Memory B cell (primary cell): ENCODE results near the gene LGALS16.
"Not testable (repeated sequence)": the region's sequence is repeated elsewhere in the genome, so short reads cannot be mapped to it uniquely, and the experiment has no call there.

Experiments used
- ATAC-seq: fragments of 150-1000 bp; cut with Tn5 transposase; 2 replicates; pipeline ENCODE4 v1.10.0; 2021; ENCODE audit warnings: low read depth, mild to moderate bottlenecking, moderate library complexity
- DNase-seq, 2 donors: peaks; one replicate each; pipeline ENCODE4 v3.0.0; 2022; ENCODE audit warnings: low spot score in 2 of 2
- H3K27ac Mint-ChIP-seq: one replicate; pipeline ENCODE4 v1.8.0; 2022; ENCODE audit warnings: mild to moderate bottlenecking, moderate library complexity, mixed read lengths
- H3K27me3 Mint-ChIP-seq: one replicate; pipeline ENCODE4 v1.8.0; 2022; ENCODE audit warnings: mixed read lengths
- H3K36me3 Mint-ChIP-seq: one replicate; pipeline ENCODE4 v1.8.0; 2022; ENCODE audit warnings: mild to moderate bottlenecking, mixed read lengths
- H3K4me1 Mint-ChIP-seq: one replicate; pipeline ENCODE4 v1.8.0; 2022; ENCODE audit warnings: mixed read lengths
- H3K4me3 Mint-ChIP-seq: one replicate; pipeline ENCODE4 v1.8.0; 2022; ENCODE audit warnings: mild to moderate bottlenecking, moderate library complexity, mixed read lengths
- H3K9me3 Mint-ChIP-seq: one replicate; pipeline ENCODE4 v1.8.0; 2022; ENCODE audit warnings: mixed read lengths

The LGALS16 gene

GRCh38 chr19:39660661-39661060 is 4.9 kb downstream of the LGALS16 start:
- peaks cover 26% of the 10 kb centered on the region for H3K27me3 Mint-ChIP-seq

DNA sequence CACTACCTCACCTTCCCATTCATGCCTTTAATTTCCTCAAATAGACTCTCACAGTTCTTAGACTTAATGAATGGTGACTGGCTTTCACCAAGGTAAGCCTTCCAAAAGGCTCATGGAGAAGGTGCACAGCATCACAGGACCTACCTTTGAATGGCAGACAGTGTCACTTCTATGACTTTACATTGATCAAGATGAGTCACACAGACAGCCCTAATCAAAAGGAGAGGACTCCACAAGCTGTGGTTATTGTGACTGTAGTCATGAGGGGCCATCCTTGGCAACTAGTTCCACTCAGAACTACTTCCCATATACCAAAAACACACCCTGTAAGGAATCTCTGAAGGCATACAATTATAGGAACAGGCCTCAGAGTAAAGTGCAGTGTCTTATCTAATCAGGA is 5.9 kb downstream of the LGALS16 start:
- Mint-ChIP-seq H3K4me1 (no peaks in the 10 kb centered on the region), H3K27ac (no peak overlapping the region), H3K9me3 (peaks cover 6% of the 10 kb centered on the region), H3K36me3 (peaks cover 2% of the 10 kb centered on the region), H3K27me3 (peaks cover 24% of the 10 kb centered on the region), H3K4me3 (no peak overlapping the region)
- DNase-seq: no peak
- no peak for ATAC-seq

More at GRCh38 chr19:39660661-39661060, 4.9 kb downstream of the LGALS16 start:
- DNase-seq (no peak), ATAC-seq (no peak)
- peaks cover 4% of the 10 kb centered on the region for H3K9me3 Mint-ChIP-seq
- no peaks in the 10 kb centered on the region for H3K4me1 Mint-ChIP-seq
- H3K4me3 Mint-ChIP-seq: no peak overlapping the region
- no peak overlapping the region for H3K27ac Mint-ChIP-seq
- peaks cover under 1% of the 10 kb centered on the region for H3K36me3 Mint-ChIP-seq

DNA sequence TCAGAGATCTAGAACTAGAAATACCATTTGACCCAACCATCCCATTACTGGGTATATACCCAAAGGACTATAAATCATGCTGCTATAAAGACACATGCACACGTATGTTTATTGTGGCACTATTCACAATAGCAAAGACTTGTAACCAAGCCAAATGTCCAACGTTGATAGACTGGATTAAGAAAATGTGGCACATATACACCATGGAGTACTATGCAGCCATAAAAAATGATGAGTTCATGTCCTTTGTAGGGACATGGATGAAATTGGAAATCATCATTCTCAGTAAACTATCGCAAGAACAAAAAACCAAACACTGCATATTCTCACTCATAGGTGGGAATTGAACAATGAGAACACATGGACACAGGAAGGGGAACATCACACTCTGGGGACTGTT is 14.1 kb downstream of the LGALS16 start:
- H3K4me1 Mint-ChIP-seq, H3K4me3 Mint-ChIP-seq, H3K27me3 Mint-ChIP-seq, H3K9me3 Mint-ChIP-seq, H3K27ac Mint-ChIP-seq, DNase-seq, ATAC-seq, H3K36me3 Mint-ChIP-seq: not testable (repeated sequence)

GRCh38 chr19:39670998-39671397 is 15.3 kb downstream of the LGALS16 start:
- Mint-ChIP-seq H3K27me3 (peaks cover 7% of the 10 kb centered on the region), H3K27ac (no peak overlapping the region), H3K4me1 (peaks cover 4% of the 10 kb centered on the region), H3K9me3 (peaks cover 1% of the 10 kb centered on the region), H3K36me3 (no peaks in the 10 kb centered on the region), H3K4me3 (no peak overlapping the region)
- ATAC-seq: no peak
- DNase-seq: no peak

- H3K9me3 Mint-ChIP-seq: no peaks in the 10 kb centered on the region
- peaks cover 4% of the 10 kb centered on the region for H3K27me3 Mint-ChIP-seq
- no peak overlapping the region for H3K4me3 Mint-ChIP-seq
- DNase-seq (peak; percentile 51 to 63), ATAC-seq (peak; percentile 95)
- no peaks in the 10 kb centered on the region for H3K36me3 Mint-ChIP-seq
- no peak overlapping the region for H3K27ac Mint-ChIP-seq
- H3K4me1 Mint-ChIP-seq: peaks cover 4% of the 10 kb centered on the region
Measured at GRCh38 chr19:39671739-39672363, 16.1 kb downstream of the LGALS16 start.

DNA sequence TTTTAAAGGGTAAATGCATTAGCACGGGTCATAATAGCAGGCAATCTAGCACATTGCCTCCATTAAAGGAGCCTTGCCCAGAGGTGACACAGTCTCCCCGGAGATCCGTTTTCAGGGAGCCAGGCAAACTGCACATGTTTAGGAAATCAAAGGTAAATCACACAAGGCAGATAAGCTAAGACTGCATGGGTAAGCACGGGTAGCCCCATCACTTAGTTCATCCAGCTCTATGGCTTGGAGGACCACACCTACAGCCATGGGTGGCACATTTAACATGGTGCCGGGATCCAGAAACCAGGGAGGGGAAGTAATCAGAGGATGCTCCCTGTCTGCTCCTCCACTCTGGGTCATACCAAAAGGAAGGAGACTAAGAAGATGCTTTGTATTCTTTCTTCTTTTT is 16.8 kb downstream of the LGALS16 start:
- no peak overlapping the region for H3K4me3 Mint-ChIP-seq
- ATAC-seq (no peak), DNase-seq (no peak)
- peaks cover 4% of the 10 kb centered on the region for H3K4me1 Mint-ChIP-seq
- no peaks in the 10 kb centered on the region for H3K36me3 Mint-ChIP-seq
- H3K27me3 Mint-ChIP-seq: peaks cover 3% of the 10 kb centered on the region
- no peaks in the 10 kb centered on the region for H3K9me3 Mint-ChIP-seq
- no peak overlapping the region for H3K27ac Mint-ChIP-seq

DNA sequence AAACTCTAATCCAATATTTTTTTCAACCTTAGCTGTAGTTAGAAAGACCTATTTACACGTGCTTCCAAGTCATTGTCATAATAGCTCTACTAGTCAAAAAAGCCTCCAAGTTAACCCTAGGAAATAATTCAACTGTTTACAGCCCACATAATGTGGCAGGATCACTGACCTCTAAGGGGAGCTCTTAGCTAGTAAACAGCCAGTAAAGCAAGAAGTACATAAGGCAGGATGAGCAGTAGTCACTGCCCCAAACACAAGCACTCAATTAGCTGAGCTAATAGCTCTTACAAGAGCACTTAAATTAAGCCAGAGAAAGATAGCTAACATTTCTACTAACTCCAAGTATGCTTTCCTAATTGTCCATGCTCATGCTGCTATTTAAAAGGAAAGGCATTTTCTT is 18.1 kb downstream of the LGALS16 start:
- H3K9me3 Mint-ChIP-seq, H3K27ac Mint-ChIP-seq, H3K4me3 Mint-ChIP-seq, H3K4me1 Mint-ChIP-seq, ATAC-seq, H3K36me3 Mint-ChIP-seq, DNase-seq: not testable (repeated sequence)
- H3K27me3 Mint-ChIP-seq: peaks cover 12% of the 10 kb centered on the region

GRCh38 chr19:39676004-39676403 is 20.3 kb downstream of the LGALS16 start:
- DNase-seq (no peak), ATAC-seq (no peak)
- Mint-ChIP-seq H3K4me1 (peaks cover 15% of the 10 kb centered on the region), H3K27ac (no peak overlapping the region), H3K36me3 (no peaks in the 10 kb centered on the region), H3K27me3 (peaks cover 15% of the 10 kb centered on the region), H3K9me3 (no peaks in the 10 kb centered on the region), H3K4me3 (no peak overlapping the region)

DNA sequence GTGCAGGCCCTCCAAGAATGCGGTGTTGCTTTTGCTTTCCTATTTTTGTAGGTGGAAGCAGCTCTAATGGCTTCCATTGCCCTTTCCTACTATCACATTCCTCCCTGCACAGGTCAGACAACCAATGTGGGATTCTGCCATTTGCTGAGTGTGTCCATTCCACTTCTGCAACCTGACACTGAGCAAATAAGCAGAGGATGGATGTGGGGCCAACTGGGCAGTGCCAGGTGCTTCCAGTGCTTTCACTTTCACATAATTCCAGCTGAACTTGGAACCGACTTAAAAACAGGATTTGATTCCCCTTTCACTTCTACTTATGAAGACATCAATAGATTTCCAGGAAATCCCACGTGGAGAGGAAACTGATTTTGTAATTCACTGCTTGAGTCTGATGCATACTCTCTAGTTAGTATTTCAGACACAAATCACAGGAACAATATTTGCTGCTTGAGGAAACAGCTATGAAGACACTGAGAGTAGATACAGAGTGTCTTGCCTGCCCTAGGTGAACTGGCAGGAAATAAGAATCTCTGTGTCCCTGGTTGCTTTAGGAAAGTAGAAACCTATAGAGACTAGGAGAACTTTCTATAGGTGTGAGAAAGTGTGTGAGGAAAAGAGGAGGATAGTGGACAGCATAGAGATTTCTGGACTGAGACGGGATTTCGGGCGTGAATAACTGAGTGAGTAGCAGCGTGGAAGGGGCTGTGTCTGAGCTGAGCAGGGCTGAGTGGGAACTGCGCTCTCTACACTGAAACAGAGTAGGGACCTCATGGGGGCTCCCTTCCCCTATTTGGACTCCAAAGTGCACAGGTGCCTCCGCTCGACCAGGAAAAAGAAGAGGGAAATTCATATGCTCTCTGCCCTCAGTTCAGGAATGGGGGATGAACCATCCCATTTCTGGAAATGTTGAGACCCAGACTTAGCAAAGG is 22.5 kb downstream of the LGALS16 start:
- H3K36me3 Mint-ChIP-seq: no peaks in the 10 kb centered on the region
- H3K9me3 Mint-ChIP-seq: no peaks in the 10 kb centered on the region
- no peak for DNase-seq
- H3K27me3 Mint-ChIP-seq: peaks cover 20% of the 10 kb centered on the region
- H3K27ac Mint-ChIP-seq: no peak overlapping the region
- H3K4me3 Mint-ChIP-seq: no peak overlapping the region
- ATAC-seq: no peak
- peaks cover 11% of the 10 kb centered on the region for H3K4me1 Mint-ChIP-seq

GRCh38 chr19:39679056-39679790 is 23.5 kb downstream of the LGALS16 start:
- Mint-ChIP-seq H3K27me3 (peaks cover 20% of the 10 kb centered on the region), H3K4me1 (peaks cover 11% of the 10 kb centered on the region), H3K36me3 (no peaks in the 10 kb centered on the region), H3K27ac (no peak overlapping the region), H3K9me3 (no peaks in the 10 kb centered on the region), H3K4me3 (no peak overlapping the region)
- no peak for ATAC-seq
- DNase-seq: no peak

DNA sequence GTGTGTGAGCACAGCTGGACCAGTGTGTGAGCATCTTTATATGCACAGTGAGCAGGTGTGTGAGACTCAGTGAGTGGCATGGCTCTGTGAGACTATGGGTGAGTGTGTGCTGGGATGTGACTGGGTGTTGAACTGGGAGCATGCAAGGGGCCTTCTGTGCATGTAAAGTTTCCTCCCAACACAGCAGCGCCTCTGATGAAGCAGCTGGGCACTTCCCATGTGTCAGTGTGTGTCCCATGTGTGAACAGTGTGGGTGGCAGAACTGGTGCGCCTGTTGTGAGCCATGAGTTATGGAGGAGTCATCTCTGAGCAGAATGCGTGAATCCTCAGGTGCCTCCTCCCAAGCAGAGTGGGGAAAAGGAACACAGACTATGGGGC is 24.1 kb downstream of the LGALS16 start:
- Mint-ChIP-seq H3K4me3 (no peak overlapping the region), H3K27me3 (peaks cover 20% of the 10 kb centered on the region), H3K4me1 (peaks cover 11% of the 10 kb centered on the region)

DNA sequence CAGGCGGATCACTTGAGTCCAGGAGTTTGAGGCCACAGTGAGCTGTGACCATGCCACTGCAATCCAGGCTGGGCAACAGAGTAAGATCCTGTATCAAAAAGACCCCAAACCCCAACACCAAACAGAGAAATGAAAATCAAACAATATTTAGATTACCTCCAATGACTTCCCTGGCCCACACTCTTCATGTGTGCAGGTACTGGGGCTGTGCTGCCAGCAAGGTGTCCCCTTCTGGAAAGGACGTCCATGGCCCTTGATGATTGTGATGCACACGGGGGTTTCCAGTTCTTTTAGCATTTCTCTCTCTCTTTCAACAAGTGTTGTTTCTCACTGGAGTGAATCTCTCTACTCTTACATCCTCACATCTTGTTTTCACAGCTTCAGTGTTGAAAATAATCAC is 24.9 kb downstream of the LGALS16 start:
- no peaks in the 10 kb centered on the region for H3K36me3 Mint-ChIP-seq
- no peak overlapping the region for H3K27ac Mint-ChIP-seq
- DNase-seq (no peak), ATAC-seq (no peak)
- H3K9me3 Mint-ChIP-seq: no peaks in the 10 kb centered on the region
- peaks cover 11% of the 10 kb centered on the region for H3K4me1 Mint-ChIP-seq
- peaks cover 20% of the 10 kb centered on the region for H3K27me3 Mint-ChIP-seq
- H3K4me3 Mint-ChIP-seq: no peak overlapping the region

More for the DNA sequence above, 24.1 kb downstream of the LGALS16 start:
- ATAC-seq: no peak
- Mint-ChIP-seq H3K27ac (no peak overlapping the region), H3K9me3 (no peaks in the 10 kb centered on the region), H3K36me3 (no peaks in the 10 kb centered on the region)
- DNase-seq: no peak

DNA sequence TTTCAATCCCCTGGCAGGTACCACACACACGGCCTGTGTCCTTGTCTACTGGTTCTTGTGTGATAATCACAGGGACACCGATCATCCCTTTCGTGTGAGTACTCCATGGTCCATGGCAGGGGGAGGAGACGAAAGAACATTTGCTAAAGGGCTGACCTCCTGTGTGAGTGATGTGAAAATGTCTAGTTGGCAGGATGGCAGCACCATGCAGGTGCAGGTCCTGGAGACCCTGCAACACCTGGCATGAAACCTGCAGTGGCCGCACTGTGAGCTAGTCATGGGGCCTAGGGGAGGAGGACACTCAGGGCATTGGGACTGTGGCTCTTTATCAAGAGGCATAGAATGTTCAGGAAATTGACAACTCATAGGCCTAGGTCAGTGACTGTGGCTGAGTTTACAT is 25.7 kb downstream of the LGALS16 start:
- peaks cover 20% of the 10 kb centered on the region for H3K27me3 Mint-ChIP-seq
- H3K4me3 Mint-ChIP-seq: no peak overlapping the region
- no peak overlapping the region for H3K27ac Mint-ChIP-seq
- ATAC-seq: no peak
- DNase-seq: no peak
- no peaks in the 10 kb centered on the region for H3K36me3 Mint-ChIP-seq
- H3K9me3 Mint-ChIP-seq: no peaks in the 10 kb centered on the region
- H3K4me1 Mint-ChIP-seq: peaks cover 11% of the 10 kb centered on the region

- ATAC-seq (no peak), DNase-seq (no peak)
- Mint-ChIP-seq H3K4me1 (peaks cover 9% of the 10 kb centered on the region), H3K9me3 (no peaks in the 10 kb centered on the region), H3K27me3 (peaks cover 12% of the 10 kb centered on the region), H3K27ac (no peak overlapping the region), H3K36me3 (no peaks in the 10 kb centered on the region), H3K4me3 (no peak overlapping the region)
Measured at GRCh38 chr19:39684267-39684666, 28.6 kb downstream of the LGALS16 start.
